Mucosa of descending colon (tissue), 3 donors: ENCODE results near the gene KLK12. TPM values are rescaled to one million over a fixed set of nuclear protein-coding genes. Genes with fewer than 3 reads are reported as not detected.

Source experiments
- ATAC-seq: fragments of 200-7000 bp; cut with Tn5 transposase; one replicate; pipeline ENCODE4 v1.9.1; 2020; ENCODE audit warnings: mild to moderate bottlenecking, moderate library complexity
- DNase-seq, 3 donors: peaks; one replicate each; pipeline ENCODE4 v3.0.0-alpha.2; 2020
- H3K36me3 ChIP-seq: fragments of 200-600 bp; one replicate; pipeline ENCODE4 v1.8.0; 2021; ENCODE audit warnings: low read depth, mild to moderate bottlenecking
- H3K4me1 ChIP-seq: fragments of 200-600 bp; one replicate; pipeline ENCODE4 v1.8.0; 2021; ENCODE audit warnings: low read depth, mild to moderate bottlenecking
- H3K4me3 ChIP-seq: fragments of 200-600 bp; one replicate; pipeline ENCODE4 v1.8.0; 2021; ENCODE audit warnings: mild to moderate bottlenecking
- H3K9me3 ChIP-seq: fragments of 200-600 bp; one replicate; pipeline ENCODE4 v1.8.0; 2021; ENCODE audit warnings: mild to moderate bottlenecking
- intact Hi-C, 2 donors: fragments of 100-400 bp; cut with DNase I in 1 of 2; cut with micrococcal nuclease in 1 of 2; formaldehyde crosslinking; loops; one replicate each; pipeline versions ENCODE4 v1.11.0 to v1.11.1; 2022; cut with DNase I, micrococcal nuclease
- total RNA-seq, 3 donors: library from RNA; stranded (reverse); fragmentation: NEBNext Ultra II Directional in 2 of 3; extraction: Animal tissue kit (Norgen Biotek cat#: 25700) in 2 of 3; gene quantifications; one replicate each; pipeline versions ENCODE4 v1.2.1 to v1.2.4, GENCODE V29; 2021 to 2023
- TF ChIP-seq, protein P1 (sequence below): fragments of 200-600 bp; IDR thresholded peaks from one replicate; pipeline ENCODE4 v1.8.0; 2022; ENCODE audit warnings: antibody characterized with exemption, mild to moderate bottlenecking
- donor health status: DM: no; HTN: no; CAD: no; lungs with moderate emphysema.
- donor health status: DM: no; HTN: no; CAD: no.
- donor health status: DM: no; HTN: yes; CAD: no.

Gene KLK12
- total RNA-seq, 3 donors from 2014 or later: 1.0 TPM; not detected in 2

DNA sequence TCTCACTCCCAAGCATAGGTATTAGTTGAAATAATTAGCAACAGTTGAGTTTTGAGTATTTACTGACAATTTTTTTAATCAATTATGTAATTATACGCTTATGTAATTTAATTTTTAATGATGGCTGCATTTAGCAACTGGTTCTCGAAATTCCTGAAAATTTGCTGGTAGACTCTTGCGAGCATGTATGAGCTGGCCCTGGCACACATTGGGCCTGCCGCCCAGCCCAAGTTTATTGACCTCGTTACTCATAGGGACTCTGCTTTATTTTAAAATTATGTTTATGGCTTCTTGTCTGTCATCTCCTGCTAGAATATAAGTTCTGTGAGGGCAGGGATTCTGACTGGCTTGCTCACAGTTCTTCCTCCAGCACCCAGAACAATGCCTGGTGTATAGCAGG is 41.2 kb upstream of the KLK12 start:
- DNase-seq (no peak), ATAC-seq (no peak)
- H3K4me1 ChIP-seq: no peaks in the 10 kb centered on the region
- H3K4me3 ChIP-seq: no peak overlapping the region
- TF ChIP-seq, protein P1, sequence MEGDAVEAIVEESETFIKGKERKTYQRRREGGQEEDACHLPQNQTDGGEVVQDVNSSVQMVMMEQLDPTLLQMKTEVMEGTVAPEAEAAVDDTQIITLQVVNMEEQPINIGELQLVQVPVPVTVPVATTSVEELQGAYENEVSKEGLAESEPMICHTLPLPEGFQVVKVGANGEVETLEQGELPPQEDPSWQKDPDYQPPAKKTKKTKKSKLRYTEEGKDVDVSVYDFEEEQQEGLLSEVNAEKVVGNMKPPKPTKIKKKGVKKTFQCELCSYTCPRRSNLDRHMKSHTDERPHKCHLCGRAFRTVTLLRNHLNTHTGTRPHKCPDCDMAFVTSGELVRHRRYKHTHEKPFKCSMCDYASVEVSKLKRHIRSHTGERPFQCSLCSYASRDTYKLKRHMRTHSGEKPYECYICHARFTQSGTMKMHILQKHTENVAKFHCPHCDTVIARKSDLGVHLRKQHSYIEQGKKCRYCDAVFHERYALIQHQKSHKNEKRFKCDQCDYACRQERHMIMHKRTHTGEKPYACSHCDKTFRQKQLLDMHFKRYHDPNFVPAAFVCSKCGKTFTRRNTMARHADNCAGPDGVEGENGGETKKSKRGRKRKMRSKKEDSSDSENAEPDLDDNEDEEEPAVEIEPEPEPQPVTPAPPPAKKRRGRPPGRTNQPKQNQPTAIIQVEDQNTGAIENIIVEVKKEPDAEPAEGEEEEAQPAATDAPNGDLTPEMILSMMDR: no peak
- no peaks in the 10 kb centered on the region for H3K36me3 ChIP-seq
- H3K9me3 ChIP-seq: no peaks in the 10 kb centered on the region
- intact Hi-C loops: no loop called here

GRCh38 chr19:51071095-51071405 is 36.2 kb upstream of the KLK12 start:
- intact Hi-C loops: no loop called here

DNA sequence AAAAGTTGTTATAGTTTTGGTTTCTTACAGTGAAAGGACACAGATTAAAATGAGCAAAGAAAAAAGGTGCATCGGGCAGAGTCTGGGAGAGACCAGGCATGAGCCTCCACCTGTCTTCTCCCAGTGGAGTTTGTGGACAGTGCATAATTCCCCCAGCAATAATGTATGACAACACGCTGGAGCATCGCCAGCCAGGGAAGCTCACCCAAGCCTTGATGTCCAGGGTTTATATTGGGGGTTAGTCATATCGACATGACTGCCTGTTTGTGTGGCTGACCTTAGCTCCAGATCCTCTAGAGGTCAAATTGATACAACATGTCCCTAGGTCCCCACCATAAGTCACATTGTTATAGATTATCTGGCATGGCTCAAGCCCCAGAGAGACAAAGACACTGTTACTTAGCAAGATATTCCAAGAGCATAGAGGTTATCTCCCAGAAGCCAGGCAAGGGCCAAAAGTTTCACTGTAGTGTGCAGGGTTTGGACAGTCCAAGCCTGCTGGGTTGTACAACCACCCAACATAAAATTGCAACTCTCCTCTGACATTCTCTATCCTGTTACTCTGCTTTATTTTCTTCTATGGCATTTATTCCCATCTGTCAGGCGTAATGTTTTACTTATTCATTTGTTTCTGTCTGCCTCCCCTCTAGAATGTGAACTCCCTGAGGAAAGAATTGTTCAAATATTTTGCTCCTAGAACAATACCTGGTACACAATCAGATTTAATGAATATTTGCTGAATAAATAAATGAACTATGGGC is 35.7 kb upstream of the KLK12 start:
- TF ChIP-seq, protein P1: no peak
- Histone ChIP-seq H3K9me3 (no peaks in the 10 kb centered on the region), H3K4me1 (no peaks in the 10 kb centered on the region), H3K36me3 (no peaks in the 10 kb centered on the region), H3K4me3 (no peak overlapping the region)
- intact Hi-C loops: no loop called here
- ATAC-seq (no peak), DNase-seq (no peak)

More at GRCh38 chr19:51071095-51071405, 36.2 kb upstream of the KLK12 start:
- H3K36me3 ChIP-seq: no peaks in the 10 kb centered on the region
- no peaks in the 10 kb centered on the region for H3K4me1 ChIP-seq
- no peak for DNase-seq
- TF ChIP-seq, protein P1: no peak
- no peaks in the 10 kb centered on the region for H3K9me3 ChIP-seq
- no peak overlapping the region for H3K4me3 ChIP-seq
- no peak for ATAC-seq

DNA sequence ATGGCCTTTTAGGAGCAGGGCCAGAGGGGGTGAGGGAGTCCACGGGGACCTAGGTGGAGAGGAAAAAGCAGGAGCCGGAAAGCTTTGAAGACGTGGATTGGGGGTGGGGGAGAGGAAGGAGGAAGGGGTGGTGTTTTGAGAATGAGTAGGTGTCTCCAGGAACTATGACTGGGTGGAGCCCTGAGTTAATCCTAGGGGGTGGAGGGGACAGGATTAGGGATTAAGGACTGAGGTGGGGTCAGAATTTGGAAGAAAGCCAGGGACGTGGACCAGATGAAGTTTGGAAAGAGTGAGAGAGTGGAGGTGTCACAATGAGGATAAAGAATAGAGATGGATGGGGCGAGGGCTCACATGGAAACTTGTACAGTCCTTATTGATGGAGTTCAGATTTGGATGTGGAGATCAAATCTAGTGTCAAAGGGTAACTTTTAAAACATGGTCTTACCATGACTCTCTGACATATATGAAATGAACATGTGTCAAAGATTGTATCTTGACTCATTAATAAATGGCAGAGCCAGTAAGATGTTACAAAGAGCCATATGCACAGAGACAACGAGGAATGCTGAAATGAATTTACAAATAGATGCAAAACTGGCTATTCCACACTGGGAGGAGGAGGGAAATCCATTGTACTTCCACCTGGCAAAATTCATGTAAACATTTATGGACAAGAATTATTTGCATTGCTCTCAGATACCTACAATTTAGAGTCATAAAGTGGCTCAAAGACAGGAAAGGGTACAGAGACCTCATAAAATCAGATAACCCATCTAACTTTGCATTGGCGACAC is 31.8 kb upstream of the KLK12 start:
- Histone ChIP-seq H3K9me3 (no peaks in the 10 kb centered on the region), H3K36me3 (no peaks in the 10 kb centered on the region), H3K4me1 (peaks cover 4% of the 10 kb centered on the region), H3K4me3 (no peak overlapping the region)
- DNase-seq (no peak), ATAC-seq (no peak)
- TF ChIP-seq, protein P1: no peak
- intact Hi-C loops: no loop called here

DNA sequence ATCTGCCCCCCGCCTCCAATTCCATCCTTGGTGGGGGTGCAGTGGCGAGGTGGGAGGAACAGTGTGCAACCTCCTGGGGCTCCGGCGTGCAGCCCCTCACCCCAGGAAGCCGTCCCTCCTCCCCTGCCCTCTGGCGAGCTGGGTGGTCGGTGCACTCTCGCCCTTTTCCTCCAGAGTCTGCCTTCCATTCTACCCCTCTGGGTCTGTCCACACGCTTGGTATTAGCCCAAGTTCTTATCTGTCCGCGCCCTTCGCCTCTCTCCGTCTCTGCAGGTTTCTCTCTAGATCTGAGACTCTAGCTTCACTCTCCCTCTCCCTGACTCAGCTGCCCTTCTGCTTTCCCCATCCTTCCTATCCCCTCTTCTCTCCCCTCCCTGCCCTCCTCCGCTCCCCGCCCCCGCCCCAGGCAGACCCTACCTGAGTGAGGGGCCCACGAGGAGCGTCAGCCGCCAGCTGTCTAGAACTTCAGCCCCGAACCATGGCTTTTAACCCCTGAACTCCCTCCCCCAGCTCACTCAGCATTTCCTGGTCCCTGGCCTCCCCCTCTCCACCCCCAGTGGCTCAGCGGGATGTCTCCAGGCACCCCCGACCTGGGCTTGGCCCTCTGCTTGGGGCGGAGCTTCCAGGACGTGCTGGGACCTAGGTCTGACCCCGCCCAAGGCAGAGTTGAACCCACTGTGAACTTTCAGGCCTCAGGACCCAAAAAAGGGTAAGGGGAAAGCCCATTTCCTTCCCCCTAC is 30.6 kb upstream of the KLK12 start:
- ATAC-seq (no peak), DNase-seq (no peak)
- no peaks in the 10 kb centered on the region for H3K36me3 ChIP-seq
- no peaks in the 10 kb centered on the region for H3K9me3 ChIP-seq
- intact Hi-C loops: no loop called here
- H3K4me1 ChIP-seq: peaks cover 4% of the 10 kb centered on the region
- TF ChIP-seq, protein P1: no peak
- no peak overlapping the region for H3K4me3 ChIP-seq
